ENCODE data around the gene SEPTIN8. TPM values are rescaled to one million over a fixed set of nuclear protein-coding genes. Genes with fewer than 3 reads are reported as not detected.

SEPTIN8 gene
- total and polyA plus RNA-seq, 9 donors: 18.7 to 54.5 (median 36.8) TPM

- H3K9me3 ChIP-seq: no peaks in the 10 kb centered on the region
- H3K27ac ChIP-seq: no peak overlapping the region
- peaks cover 6% of the 10 kb centered on the region for H3K4me1 ChIP-seq (ENCODE audit: insufficient read depth)
- no peaks in the 10 kb centered on the region for H3K27me3 ChIP-seq
- 7 to 24% (median 13%) methylated on average over 2 of the region's 2 CpGs for WGBS, 3 donors
- no peak for DNase-seq
- no peak for TF ChIP-seq EP300 (IDR thresholded peaks at IDR 0.05)
- no peak for TF ChIP-seq CTCF (IDR thresholded peaks at IDR 0.05)
- TF ChIP-seq POLR2A (IDR thresholded peaks at IDR 0.05): no peak
- H3K4me3 ChIP-seq: no peak overlapping the region
- H3K36me3 ChIP-seq: no peaks in the 10 kb centered on the region
- intact Hi-C loops (cut with DNase I): no loop called here
Measured at GRCh38 chr5:132797651-132798050, 20.6 kb upstream of the SEPTIN8 start.

- Histone ChIP-seq H3K4me3 (no peak overlapping the region), H3K36me3 (no peaks in the 10 kb centered on the region), H3K27ac (no peak overlapping the region), H3K9me3 (no peaks in the 10 kb centered on the region), H3K4me1 (ENCODE audit: insufficient read depth) (no peaks in the 10 kb centered on the region), H3K27me3 (no peaks in the 10 kb centered on the region)
- TF ChIP-seq EP300 (IDR thresholded peaks at IDR 0.05) (no peak), CTCF (IDR thresholded peaks at IDR 0.05) (no peak), POLR2A (IDR thresholded peaks at IDR 0.05) (no peak)
- intact Hi-C loops (cut with DNase I): no loop called here
- DNase-seq: no peak
- 92 to 93% (median 93%) methylated on average over 3 of the region's 3 CpGs for WGBS, 3 donors
Measured at GRCh38 chr5:132791026-132791425, 14.0 kb upstream of the SEPTIN8 start.

GRCh38 chr5:132790201-132790865 is 13.3 kb upstream of the SEPTIN8 start:
- H3K4me3 ChIP-seq: no peak overlapping the region
- no peaks in the 10 kb centered on the region for H3K4me1 ChIP-seq (ENCODE audit: insufficient read depth)
- no peaks in the 10 kb centered on the region for H3K9me3 ChIP-seq
- no peak overlapping the region for H3K27ac ChIP-seq
- DNase-seq: no peak
- H3K36me3 ChIP-seq: no peaks in the 10 kb centered on the region
- no peak for TF ChIP-seq CTCF (IDR thresholded peaks at IDR 0.05)
- no peak for TF ChIP-seq POLR2A (IDR thresholded peaks at IDR 0.05)
- TF ChIP-seq EP300 (IDR thresholded peaks at IDR 0.05): no peak
- H3K27me3 ChIP-seq: no peaks in the 10 kb centered on the region
- intact Hi-C loops (cut with DNase I): no loop called here
- WGBS, 3 donors: 71 to 73% (median 71%) methylated on average over 2 of the region's 2 CpGs

GRCh38 chr5:132788990-132789886 is 12.2 kb upstream of the SEPTIN8 start:
- WGBS, 3 donors: 71 to 74% (median 73%) methylated on average over 8 of the region's 8 CpGs

More at GRCh38 chr5:132788990-132789886, 12.2 kb upstream of the SEPTIN8 start:
- intact Hi-C loops (cut with DNase I): no loop called here
- Histone ChIP-seq H3K9me3 (no peaks in the 10 kb centered on the region), H3K36me3 (no peaks in the 10 kb centered on the region), H3K27ac (no peak overlapping the region), H3K4me3 (no peak overlapping the region), H3K4me1 (ENCODE audit: insufficient read depth) (no peaks in the 10 kb centered on the region), H3K27me3 (no peaks in the 10 kb centered on the region)
- TF ChIP-seq CTCF (IDR thresholded peaks at IDR 0.05) (no peak), POLR2A (IDR thresholded peaks at IDR 0.05) (no peak), EP300 (IDR thresholded peaks at IDR 0.05) (no peak)
- no peak for DNase-seq

All from ovary (tissue), 9 donors.